Activated CD4-positive, alpha-beta T cell treated with anti-CD3 and anti-CD28 coated beads for 4 hours (primary cell): ENCODE data around the gene GGCT.

Source experiments
- DNase-seq, 2 donors: peaks; one replicate each; pipeline ENCODE4 v3.0.0-alpha.2; 2020

GGCT gene

GRCh38 chr7:30459591-30460245 is 44.9 kb downstream of the GGCT start:
- no peak for DNase-seq

DNA sequence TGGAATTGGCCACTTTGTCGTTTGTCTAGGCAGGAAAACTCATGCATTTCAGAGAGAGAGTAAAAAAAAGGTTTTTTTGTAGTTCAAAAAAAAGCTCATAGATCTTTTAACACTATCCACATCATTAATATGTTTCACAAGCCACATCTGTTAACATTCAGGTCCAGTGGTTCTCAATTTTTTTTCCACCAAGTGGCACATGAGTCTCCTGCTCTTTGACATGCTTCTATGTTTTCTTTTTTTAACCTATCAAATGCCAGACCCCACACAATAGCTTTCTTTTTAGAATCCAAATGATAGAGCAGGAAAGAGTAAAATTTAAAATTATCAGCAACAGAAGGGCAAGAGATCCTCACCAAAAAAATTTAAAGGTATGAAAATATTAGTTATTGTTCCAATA is 46.3 kb downstream of the GGCT start:
- no peak for DNase-seq

GRCh38 chr7:30453921-30454320 is 50.7 kb downstream of the GGCT start:
- no peak for DNase-seq

GRCh38 chr7:30453016-30453415 is 51.6 kb downstream of the GGCT start:
- DNase-seq: no peak

DNA sequence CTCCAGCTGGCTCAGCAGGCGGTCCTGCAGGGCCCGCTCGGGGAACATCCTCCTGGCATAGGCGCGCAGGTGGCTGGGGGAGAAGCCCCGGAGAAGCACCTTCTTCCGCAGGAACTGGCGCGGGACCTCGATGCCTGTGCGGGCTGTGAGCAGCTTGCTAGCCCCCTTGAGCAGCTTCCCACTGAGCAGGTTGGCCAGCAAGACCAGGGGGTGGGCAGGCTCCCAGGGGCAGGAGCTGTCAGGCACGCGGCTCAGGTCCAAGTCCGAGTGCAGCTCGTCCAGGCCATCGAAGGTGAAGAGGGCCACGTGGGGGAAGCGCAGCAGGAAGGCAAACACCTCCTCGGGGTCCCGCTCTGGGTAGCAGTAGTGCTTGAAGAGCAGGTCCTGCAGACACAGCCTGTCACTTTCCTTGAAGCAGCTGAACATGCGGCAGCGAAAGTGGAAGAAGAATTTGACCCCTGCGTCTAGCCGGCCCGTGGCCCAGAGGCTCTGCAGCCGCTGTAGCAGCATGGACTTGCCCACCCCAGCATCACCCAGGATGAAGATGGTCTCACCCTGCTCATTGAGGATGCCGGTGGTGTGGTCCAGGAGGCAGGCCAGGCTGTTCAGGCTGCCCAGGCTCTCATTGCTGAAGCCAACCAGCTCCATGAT is 52.2 kb downstream of the GGCT start:
- DNase-seq: no peak

DNA sequence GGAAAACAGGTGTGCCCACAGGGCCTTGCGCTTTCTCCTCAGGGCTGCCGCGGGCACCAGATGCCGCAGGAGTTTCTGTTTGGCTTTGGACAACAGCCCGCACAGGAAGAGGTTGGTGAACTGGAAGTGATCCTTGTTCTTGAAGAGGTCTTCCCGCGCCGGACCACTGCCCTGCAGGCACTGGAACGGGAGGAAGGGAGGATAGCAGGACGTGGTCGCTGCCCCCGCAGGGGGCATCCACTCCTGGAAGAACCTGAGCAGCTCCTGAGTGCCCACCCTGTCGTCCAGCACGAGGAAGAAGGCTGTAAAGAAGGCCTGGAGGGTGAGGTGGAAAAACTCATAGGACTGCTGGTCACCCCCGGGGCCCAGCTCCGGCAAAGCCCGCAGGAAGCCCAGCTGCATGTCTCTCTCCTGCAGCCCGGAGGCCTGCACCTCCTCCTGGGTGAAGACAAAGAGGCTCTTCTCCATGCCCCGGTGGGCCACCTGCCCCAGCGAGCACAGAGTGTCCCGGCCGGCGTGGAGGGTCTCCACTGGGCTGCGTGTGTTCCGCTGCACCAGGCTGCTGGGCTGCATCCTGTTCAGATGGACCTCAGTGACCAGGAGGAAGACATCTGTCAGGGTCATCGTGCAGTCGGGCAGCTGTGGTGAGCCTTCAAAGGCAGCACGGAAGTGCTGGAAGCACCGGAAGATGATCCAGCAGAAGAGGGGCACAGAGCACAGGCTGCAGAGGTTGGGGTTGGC is 52.9 kb downstream of the GGCT start:
- DNase-seq: no peak

GRCh38 chr7:30450983-30451497 is 53.6 kb downstream of the GGCT start:
- no peak for DNase-seq

GRCh38 chr7:30450240-30450982 is 54.2 kb downstream of the GGCT start:
- DNase-seq: no peak

DNA sequence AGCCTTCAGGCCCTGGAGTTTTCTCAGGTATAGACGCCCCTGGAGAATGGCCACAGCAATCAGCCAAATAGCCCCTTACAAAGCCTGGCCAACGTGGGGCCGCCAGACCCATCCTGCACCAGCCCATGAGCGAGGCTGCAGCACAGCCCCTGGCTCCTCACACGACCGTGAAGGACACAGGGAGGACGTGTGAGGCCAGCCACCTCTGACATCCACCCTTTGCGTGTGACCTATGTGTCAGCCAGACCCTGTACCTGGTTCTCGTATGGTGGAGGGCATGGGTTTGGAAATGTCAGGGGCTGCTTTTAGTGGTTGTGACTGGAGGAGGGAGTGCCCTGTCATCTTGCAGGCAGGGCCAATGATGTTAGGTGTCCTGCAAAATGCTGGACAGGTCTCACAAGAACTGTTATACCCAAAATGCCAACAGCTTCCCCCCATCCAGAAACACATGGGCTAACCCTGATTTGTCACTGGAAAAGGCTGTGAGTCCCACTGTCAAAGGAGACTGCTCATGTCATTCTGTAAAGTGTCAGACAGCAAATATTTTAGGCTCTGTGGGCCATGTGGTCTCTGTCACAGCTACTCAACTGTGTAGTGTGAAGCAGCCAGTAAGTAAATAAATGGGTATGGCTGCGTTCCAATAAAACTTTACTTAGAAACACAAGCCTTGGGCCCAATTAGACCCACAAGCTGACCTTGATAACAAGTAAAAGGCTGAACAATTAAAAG is 56.0 kb downstream of the GGCT start:
- DNase-seq: no peak

DNA sequence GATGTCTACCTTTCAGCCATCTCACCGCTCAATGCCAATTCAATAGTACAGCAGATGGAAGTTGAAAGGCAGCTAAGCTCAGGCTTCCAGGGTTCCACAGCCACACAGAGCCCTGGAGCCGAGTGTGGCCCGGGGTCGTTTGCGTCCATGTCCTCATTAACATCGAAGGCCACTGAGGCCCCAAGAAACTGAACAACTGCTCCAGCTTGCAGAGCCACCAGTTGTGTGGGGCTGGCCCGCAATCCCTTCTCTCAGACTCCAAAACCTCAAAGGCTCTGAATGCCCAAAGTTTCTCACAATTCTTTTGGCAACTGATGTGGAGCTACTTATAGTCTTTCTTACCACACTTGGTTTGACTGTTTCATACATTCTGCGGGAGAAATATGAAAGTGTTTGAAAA is 57.2 kb downstream of the GGCT start:
- no peak for DNase-seq
